Activated CD4-positive, alpha-beta T cell treated with anti-CD3 and anti-CD28 coated beads for 4 hours (primary cell): ENCODE data around the gene TNFSF15.

Experiments
- DNase-seq, 2 donors: peaks; one replicate each; pipeline ENCODE4 v3.0.0-alpha.2; 2020

TNFSF15 gene

DNA sequence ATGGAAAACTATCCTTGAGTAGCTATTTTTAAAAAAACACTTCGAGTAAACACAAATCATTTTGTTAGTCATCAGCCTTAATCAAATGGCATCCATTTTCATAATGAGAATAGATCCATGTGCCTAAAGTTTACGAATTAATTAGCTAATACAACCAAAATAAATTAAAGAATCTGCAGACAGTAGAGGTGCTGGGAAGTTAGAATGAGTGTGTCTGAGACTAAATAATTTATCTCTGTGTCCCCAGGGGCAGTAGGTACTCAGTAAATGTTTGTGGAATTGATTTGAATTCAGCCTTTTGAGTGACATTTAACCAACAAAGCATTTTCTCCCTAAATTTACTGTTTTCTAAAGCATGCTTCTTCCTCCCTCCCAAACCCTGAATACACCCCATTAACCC is 18.6 kb downstream of the TNFSF15 start:
- no peak for DNase-seq

DNA sequence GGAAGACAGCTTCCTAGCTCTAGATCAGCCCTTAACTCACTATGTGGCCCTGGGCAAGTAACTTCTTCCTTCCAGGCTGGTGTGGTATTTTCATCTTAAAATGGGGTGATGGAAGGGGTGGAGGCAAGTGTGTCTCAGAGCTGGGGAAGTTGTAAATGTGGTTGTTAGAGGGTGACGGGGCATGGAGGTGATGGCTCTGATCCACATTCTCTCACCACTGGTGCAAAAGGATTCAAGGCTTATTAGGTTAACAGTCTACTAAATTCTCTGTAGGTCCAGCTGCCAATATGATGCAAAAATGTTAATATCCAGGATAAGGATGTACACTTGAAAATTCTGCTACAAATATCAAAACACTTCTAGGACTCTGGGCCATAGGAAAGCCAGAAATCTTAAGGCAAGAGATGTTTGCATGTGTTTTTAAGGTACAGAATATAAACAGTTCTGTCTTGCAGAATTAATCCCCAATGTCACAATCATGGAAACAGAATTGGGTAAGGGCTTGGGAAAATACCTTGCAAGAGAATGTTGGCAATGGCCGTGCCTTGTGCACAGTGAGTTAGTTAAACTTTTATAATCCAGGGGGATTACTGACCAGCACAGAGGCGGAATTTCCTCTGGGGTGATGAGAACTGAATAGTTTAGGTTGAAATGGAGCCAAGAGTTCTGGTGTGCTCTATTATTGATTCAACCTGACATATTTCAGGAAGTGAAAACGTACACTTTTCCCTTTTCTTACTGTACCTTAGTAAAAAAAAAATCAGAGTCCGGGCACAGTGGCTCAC is 19.8 kb downstream of the TNFSF15 start:
- no peak for DNase-seq

- DNase-seq, result no peak
Observed at GRCh38 chr9:114784721-114785279, 21.0 kb downstream of the TNFSF15 start.

- DNase-seq, result no peak
Observed at GRCh38 chr9:114782586-114782985, 23.3 kb downstream of the TNFSF15 start.

GRCh38 chr9:114779352-114779845 is 26.4 kb downstream of the TNFSF15 start:
- DNase-seq, result no peak

GRCh38 chr9:114777821-114778609 is 27.8 kb downstream of the TNFSF15 start:
- peak; percentile 49 to 55 for DNase-seq

DNA sequence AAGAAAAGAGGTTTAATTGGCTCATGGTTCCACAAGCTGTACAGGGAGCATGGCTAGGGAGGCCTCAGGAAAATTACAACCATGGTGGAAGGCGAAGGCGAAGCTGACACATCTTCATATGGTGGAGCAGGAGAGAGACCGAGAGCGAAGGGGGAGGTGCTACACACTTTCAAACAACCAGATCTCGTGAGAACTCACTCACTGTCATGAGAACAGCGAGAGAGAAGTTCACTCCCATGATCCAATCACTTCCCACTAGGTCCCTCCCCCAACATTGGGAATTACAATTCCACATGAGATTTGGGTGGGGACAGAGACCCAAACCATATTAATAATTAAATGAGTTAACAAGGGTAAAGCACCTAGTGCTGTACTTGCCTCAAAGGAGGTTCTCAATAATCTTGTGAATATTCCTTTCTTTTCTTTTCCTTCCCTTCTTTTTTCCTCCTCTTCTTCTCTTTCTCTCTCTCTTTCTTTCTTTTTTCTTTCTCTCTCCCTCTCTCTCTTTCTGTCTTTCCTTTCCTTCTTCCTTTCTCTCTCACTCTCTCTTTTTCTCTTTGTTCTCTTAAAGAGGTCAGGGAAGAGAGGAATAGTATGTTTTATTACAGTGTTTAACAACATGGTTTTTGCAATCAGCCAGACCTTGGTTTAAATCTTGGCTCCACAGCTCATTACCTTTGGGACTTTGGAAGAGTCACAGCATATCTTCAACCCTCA is 29.0 kb downstream of the TNFSF15 start:
- DNase-seq, result no peak

DNA sequence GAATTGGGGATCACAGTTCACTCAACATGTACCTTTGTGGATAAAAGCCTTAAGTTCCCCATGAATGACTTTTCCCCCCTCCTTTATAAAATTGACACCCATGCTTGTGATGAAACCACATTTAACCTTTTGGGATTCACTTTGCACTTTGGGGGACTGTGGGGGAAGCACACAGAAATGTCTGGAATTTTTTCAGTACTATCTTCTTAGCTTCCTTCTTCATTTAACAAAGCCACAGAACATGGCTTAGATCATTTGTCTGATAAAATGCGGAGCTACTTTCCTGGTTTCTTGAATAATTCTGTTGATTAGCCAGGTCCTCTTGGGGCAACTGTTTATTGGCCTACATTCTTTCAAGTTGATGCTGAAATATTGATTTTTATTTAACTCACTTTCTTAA is 29.9 kb downstream of the TNFSF15 start:
- no peak for DNase-seq

GRCh38 chr9:114775121-114775520 is 30.7 kb downstream of the TNFSF15 start:
- DNase-seq, result no peak

DNA sequence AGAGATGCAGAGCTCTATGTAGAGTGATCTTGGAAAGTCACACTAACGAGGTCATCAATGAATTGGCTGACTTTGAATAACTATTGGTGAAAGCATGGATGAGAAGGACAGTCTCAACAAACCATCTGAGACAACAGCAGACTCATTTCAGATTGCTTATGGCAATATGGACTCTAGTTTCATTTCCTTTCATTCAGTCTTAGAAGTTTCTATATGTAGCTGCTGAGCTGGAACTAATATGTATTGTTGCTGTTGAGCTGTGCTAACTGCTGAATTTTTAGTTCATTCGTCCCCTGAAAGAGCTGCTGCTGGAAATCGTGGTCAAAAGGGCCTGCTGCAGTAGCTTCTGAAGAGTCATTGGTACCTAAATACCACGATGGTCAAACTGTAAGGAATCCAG is 31.3 kb downstream of the TNFSF15 start:
- no peak for DNase-seq

GRCh38 chr9:114771889-114772288 is 34.0 kb downstream of the TNFSF15 start:
- no peak for DNase-seq

DNA sequence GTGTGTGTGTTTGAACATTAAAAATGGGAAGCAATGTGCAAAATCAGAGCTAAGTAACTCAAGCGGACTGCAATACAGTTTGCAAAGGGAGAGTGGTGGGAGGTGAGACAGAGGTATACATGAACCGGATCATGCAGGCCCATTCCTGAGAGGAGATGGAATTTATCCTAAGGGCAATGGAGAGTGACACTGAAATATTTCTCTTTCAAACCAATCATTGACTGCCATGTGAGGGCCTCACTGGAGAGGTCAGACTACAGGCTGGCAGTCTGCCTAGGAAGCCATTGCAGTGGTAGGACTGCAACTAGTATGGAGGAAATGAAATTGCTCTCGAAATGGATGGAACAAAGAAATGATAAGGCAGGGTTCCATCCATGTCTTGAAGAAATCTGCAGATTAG is 34.8 kb downstream of the TNFSF15 start:
- no peak for DNase-seq

DNA sequence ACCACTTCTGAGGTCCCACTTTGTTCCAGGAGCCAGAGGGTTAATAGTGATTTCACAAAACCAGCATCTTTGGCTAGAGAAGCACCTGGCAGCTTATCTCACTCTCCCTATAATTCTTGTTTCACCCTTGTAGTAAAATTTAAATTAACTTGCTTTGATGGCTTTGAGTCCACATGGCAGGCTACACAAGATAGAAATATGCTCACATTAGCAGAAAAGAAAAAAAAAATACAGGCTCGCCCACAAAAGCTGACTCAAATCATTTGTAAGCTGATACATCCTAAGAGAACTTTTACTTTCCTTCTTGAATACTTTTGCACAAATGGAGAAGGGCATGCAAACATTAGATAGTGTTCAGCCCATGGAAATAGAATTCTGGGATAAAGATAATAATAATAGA is 36.2 kb downstream of the TNFSF15 start:
- DNase-seq, result no peak

DNA sequence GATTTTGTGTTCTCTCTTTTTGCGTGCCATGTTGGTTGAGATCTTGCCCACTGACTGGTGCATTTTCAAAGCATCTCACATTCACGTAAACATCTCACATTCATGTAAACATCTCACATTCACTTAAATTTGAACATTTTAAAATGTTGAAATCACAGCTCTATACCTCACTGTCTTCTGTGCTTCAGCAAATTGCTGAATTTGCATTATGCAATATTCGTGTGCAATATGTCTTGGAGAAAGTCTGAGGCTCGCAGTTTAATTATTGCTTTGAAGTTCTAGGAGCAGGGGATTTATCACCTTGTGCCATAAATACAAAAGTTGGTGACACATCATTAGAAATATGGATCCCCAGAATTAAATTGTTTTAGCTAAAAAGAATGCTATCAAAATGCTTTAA is 42.6 kb downstream of the TNFSF15 start:
- no peak for DNase-seq

DNA sequence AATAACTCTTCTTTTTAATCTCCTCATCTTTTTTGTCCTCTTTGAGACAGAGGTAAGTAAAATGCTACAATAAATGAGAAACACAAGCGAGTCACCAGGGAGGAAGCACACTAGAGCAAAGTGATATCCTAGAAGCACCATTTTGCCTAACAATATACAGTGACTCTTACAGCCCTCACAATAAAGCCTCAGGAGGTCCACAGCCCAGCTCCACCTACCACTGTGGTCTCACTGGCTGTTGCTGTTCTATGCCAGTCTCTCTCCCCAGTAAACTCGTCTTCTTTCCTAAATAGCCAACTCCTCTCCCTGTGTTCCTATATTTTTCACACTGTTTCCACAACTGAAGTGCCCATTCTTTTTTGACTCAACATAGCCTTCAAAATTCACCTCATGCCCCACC is 44.3 kb downstream of the TNFSF15 start:
- DNase-seq, result no peak

GRCh38 chr9:114759512-114760341 is 46.1 kb downstream of the TNFSF15 start:
- no peak for DNase-seq

- DNase-seq, result no peak
Observed at GRCh38 chr9:114757984-114758383, 47.9 kb downstream of the TNFSF15 start.

DNA sequence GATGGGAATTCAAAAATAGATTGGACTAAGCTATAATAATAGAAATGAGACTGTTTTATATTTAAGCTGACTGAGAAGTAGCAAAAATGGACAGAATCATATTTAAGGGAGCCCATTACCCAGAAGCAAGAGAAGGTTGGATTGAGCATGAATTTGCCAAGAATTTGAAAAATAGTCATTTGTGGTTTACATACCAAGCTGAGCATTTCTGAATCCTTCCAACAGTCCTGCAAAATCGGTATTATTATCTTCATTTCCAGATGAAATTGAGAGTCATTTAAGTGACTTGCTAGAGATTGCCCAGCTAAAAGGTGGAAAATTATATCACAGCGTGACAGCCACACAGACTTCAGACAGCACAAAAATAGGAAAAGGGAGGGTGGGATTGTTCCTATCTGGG is 48.4 kb downstream of the TNFSF15 start:
- no peak for DNase-seq

DNA sequence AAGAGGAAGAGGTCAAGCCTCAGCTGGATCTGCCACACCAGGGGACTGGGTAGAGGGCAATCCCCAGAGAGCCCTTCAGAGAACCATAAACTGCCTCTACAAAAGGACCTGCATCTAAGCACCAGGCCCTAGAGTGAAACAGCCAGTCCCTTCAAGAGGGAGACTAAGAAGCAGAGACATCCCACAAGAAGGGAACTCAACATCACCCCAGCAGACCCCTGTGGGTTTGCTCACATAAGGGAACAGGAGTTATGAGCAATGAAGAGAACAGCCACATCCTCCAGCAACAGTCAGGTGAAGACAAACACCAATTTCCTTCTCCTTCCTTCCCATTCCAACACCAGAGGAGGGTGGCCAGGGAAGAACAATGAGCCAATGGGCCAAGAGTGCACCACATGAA is 48.9 kb downstream of the TNFSF15 start:
- DNase-seq, result no peak

DNA sequence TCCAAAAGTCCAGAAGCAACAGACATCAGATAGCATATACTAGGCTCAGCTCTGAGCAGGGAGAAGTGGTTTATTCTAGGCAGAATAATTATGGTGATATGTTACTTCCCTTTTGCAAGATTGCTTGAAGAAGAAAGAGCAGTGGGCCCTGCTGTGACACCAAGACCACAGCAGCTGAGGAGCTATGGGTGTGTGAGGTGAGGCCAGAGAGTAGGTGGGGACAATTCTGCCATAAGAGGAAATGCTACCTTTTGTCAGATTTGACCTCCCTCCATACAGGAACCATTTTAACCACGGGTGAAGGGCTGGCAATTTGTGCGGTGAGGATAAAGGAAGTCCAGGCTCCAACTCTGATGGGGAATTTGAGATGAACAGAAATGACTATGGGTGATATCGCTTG is 51.3 kb downstream of the TNFSF15 start:
- DNase-seq, result no peak

DNA sequence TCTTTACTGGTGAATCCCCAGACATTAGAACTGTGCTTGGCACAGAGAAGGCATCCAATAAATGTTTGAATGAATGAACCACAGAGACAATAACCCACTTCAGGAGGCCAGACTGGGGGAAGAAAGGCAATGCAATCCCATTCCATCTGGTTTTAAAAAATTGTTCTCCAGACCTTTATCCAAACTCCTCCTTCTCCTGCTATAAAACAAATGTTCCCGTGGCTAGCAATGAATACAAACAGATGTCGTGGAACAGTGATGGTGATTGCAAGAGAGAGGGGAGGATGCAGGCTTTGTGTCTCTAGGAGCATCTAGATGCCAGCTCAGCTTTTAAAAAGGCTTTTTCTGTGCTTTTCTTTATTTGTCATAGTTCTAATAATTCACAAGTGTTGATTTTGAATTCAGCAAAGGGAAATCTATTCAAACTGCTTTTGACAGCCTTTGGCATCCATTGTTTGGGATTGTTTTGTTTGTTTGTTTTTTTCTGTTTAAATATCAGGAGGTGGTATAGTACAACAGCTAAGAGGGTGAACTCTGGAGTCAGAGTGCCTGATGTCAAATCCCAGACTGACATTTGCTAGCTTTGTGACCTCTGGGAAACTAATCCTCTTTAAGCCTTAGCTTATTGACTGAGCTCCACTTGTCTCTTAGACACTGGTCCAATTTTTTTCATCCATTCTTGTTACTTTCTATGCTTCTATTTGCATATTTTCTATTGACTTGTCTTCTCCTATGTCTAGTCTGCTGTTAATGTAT is 59.1 kb downstream of the TNFSF15 start:
- DNase-seq, result no peak
